Measurements from ENCODE around the gene CTNND2. TPM values are rescaled to one million over a fixed set of nuclear protein-coding genes. Genes with fewer than 3 reads are reported as not detected.

The CTNND2 gene
- total and polyA plus RNA-seq, 10 of the 15 experiments (the other 5 are each of a cell fraction or from before 2014, with no cell fraction given), result 0.02 to 0.16 (median 0.04) TPM; not detected in 7

- TF ChIP-seq ZNF384 (IDR thresholded peaks at IDR 0.05; ENCODE audit: borderline replicate concordance, low read depth, low read length), result no peak
- TF ChIP-seq KAT2A (conservative IDR thresholded peaks at IDR 0.05; ENCODE audit: control insufficient read depth, low read depth, low read length), result no peak
- TF ChIP-seq HCFC1 (IDR thresholded peaks at IDR 0.05; ENCODE audit: low read length), result no peak
- no peak for TF ChIP-seq SREBF1 (IDR thresholded peaks at IDR 0.05; ENCODE audit: low read length)
- no peak for TF ChIP-seq ZBTB11 (CRISPR knock-in tag; IDR thresholded peaks at IDR 0.05)
- no peak for TF ChIP-seq MYC (IDR thresholded peaks at IDR 0.05; ENCODE audit: insufficient read depth, insufficient read length, insufficient replicate concordance, low read length, severe bottlenecking)
- 0% methylated on average over 1 of the region's 1 CpG for WGBS (ENCODE audit: insufficient coverage, insufficient replicate concordance, low lambda C conversion rate, missing lambda C conversion rate)
- H2AFZ ChIP-seq (ENCODE audit: control insufficient read depth, low read depth, low read length), result no peak overlapping the region
- no peak overlapping the region for H3K4me2 ChIP-seq (ENCODE audit: control insufficient read depth, insufficient read depth)
- no peaks in the 10 kb centered on the region for H4K20me1 ChIP-seq (ENCODE audit: control insufficient read depth, insufficient read depth)
- ChIA-PET CTCF (no interaction called here), POLR2A (no interaction called here), SMC1A (ENCODE audit: uncharacterized antibody, unreplicated experiment) (no interaction called here), RAD21 (ENCODE audit: unreplicated experiment) (no interaction called here)
- no peaks in the 10 kb centered on the region for H3K79me2 ChIP-seq (ENCODE audit: control insufficient read depth, insufficient read depth, low read length)
- FAIRE-seq (no peak), ATAC-seq (no peak), DNase-seq (ENCODE audit: low read depth, low spot score) (no peak)
- no TSS peak for BruUV-seq (replicated peaks)
- no peaks in the 10 kb centered on the region for H3K27me3 ChIP-seq (replicated peaks in 1 of 2; ENCODE audit: control insufficient read depth in 2 of 2, insufficient read depth in 2 of 2, low read length in 1 of 2)
- no peaks in the 10 kb centered on the region for H3K36me3 ChIP-seq (ENCODE audit: control insufficient read depth in 2 of 2, insufficient read depth in 2 of 2, low read length in 1 of 2)
- in situ Hi-C loops (cut with MboI) (no loop called here), intact Hi-C loops (cut with micrococcal nuclease; ENCODE audit: unreplicated experiment) (no loop called here)
- H3K27ac ChIP-seq (ENCODE audit: control insufficient read depth, insufficient read depth), result no peak overlapping the region
- H3K9me3 ChIP-seq (replicated peaks; ENCODE audit: control insufficient read depth, insufficient read depth, low read length), result no peaks in the 10 kb centered on the region
- no peak overlapping the region for H3K9ac ChIP-seq (ENCODE audit: control insufficient read depth, insufficient read depth, low read length)
- H3K4me3 ChIP-seq, result no peak overlapping the region
- H3K4me1 ChIP-seq (ENCODE audit: control insufficient read depth, insufficient read depth, low read length), result no peaks in the 10 kb centered on the region
Measured at GRCh38 chr5:11427569-11427968, 476.7 kb downstream of the CTNND2 start.

Measured in GM12878 (cell line).